Ascending aorta (tissue), 2 donors: ENCODE results near the gene SULF2. TPM values are rescaled to one million over a fixed set of nuclear protein-coding genes. Genes with fewer than 3 reads are reported as not detected.

ENCODE experiments used
- DNase-seq, 2 donors: peaks; one replicate each; pipeline ENCODE4 v3.0.0-alpha.2; 2019; ENCODE audit warnings: low spot score in 2 of 2
- H3K27ac ChIP-seq, 2 donors: fragments of 200-600 bp; sonication (generic); one replicate each; pipeline ENCODE4 v1.5.1; 2016 to 2017; ENCODE audit warnings: mild to moderate bottlenecking in 1 of 2
- H3K27me3 ChIP-seq: fragments of 200-600 bp; sonication (generic); one replicate; pipeline ENCODE4 v1.5.1; 2017
- H3K36me3 ChIP-seq, 2 donors: fragments of 200-600 bp; sonication (generic); one replicate each; pipeline ENCODE4 v1.5.1; 2016
- H3K4me1 ChIP-seq, 2 donors: fragments of 200-600 bp; sonication (generic); one replicate each; pipeline ENCODE4 v1.5.1; 2016 to 2017; ENCODE audit warnings: mild to moderate bottlenecking in 1 of 2
- H3K4me3 ChIP-seq, 2 donors: fragments of 200-600 bp; sonication (generic); one replicate each; pipeline ENCODE4 v1.5.1; 2016 to 2017; ENCODE audit warnings: mild to moderate bottlenecking in 1 of 2
- H3K9me3 ChIP-seq, 2 donors: fragments of 200-600 bp; sonication (generic); one replicate each; pipeline ENCODE4 v1.5.1; 2016
- CTCF ChIP-seq, 3 experiments: fragments of 200-600 bp in 2 of 3; fragments of 450-650 bp in 1 of 3; sonication (generic) in 2 of 3; IDR thresholded peaks; one replicate each; pipeline ENCODE4 v1.5.1; 2016 to 2019; ENCODE audit warnings: antibody characterized with exemption in 3 of 3, mild to moderate bottlenecking in 1 of 3, moderate library complexity in 1 of 3
- intact Hi-C: fragments of 100-400 bp; cut with DNase I; formaldehyde crosslinking; loops from one replicate; pipeline ENCODE4 v1.15.1; 2023
- total RNA-seq: library from RNA; depleted of rRNA; stranded (reverse); fragments of >200 nt; gene quantifications from one replicate; pipeline ENCODE4 v1.1.0, GENCODE V29; 2016

Gene SULF2
- total RNA-seq, 1 donor from 2014 or later: 194 TPM

- Histone ChIP-seq H3K27ac (no peak overlapping the region), H3K4me1 (no peaks in the 10 kb centered on the region), H3K27me3 (no peaks in the 10 kb centered on the region), H3K36me3 (peaks cover 33 to 41% of the 10 kb centered on the region in 2 donors), H3K9me3 (no peaks in the 10 kb centered on the region), H3K4me3 (no peak overlapping the region)
- TF ChIP-seq CTCF (IDR thresholded peaks at IDR 0.05): no peak
- intact Hi-C loops: no loop called here
- DNase-seq: no peak
These were observed 154.2 kb downstream of the SULF2 start for GRCh38 chr20:47631078-47631477.

GRCh38 chr20:47629907-47630306 lies 155.4 kb downstream of the SULF2 start:
- no peak overlapping the region for H3K4me3 ChIP-seq
- H3K27me3 ChIP-seq: no peaks in the 10 kb centered on the region
- no peak for TF ChIP-seq CTCF (IDR thresholded peaks at IDR 0.05)
- H3K27ac ChIP-seq: no peak overlapping the region
- intact Hi-C loops: no loop called here
- DNase-seq: no peak
- no peaks in the 10 kb centered on the region for H3K9me3 ChIP-seq
- peaks cover 31 to 33% of the 10 kb centered on the region in 2 donors for H3K36me3 ChIP-seq
- H3K4me1 ChIP-seq: no peaks in the 10 kb centered on the region

GRCh38 chr20:47627540-47627939 lies 157.7 kb downstream of the SULF2 start:
- Histone ChIP-seq H3K27ac (no peak overlapping the region), H3K4me1 (no peaks in the 10 kb centered on the region), H3K4me3 (no peak overlapping the region), H3K27me3 (no peaks in the 10 kb centered on the region), H3K36me3 (peaks cover 31% of the 10 kb centered on the region in 2 donors), H3K9me3 (no peaks in the 10 kb centered on the region)
- DNase-seq: no peak
- intact Hi-C loops: no loop called here
- no peak for TF ChIP-seq CTCF (IDR thresholded peaks at IDR 0.05)

GRCh38 chr20:47623206-47623605 lies 162.1 kb downstream of the SULF2 start:
- no peak overlapping the region for H3K27ac ChIP-seq
- intact Hi-C loops: loop anchor here (5.0 kb wide), 1 partner anchor 871 kb away; no protein-coding TSS in a partner anchor
- DNase-seq: no peak
- no peaks in the 10 kb centered on the region for H3K27me3 ChIP-seq
- no peak for TF ChIP-seq CTCF (IDR thresholded peaks at IDR 0.05)
- no peaks in the 10 kb centered on the region for H3K4me1 ChIP-seq
- H3K9me3 ChIP-seq: no peaks in the 10 kb centered on the region
- H3K4me3 ChIP-seq: no peak overlapping the region
- peaks cover 19 to 23% of the 10 kb centered on the region in 2 donors for H3K36me3 ChIP-seq

- no peak overlapping the region for H3K4me3 ChIP-seq
- peaks cover 16 to 18% of the 10 kb centered on the region in 2 donors for H3K36me3 ChIP-seq
- H3K4me1 ChIP-seq: no peaks in the 10 kb centered on the region
- H3K9me3 ChIP-seq: no peaks in the 10 kb centered on the region
- no peaks in the 10 kb centered on the region for H3K27me3 ChIP-seq
- intact Hi-C loops: loop anchor here (5.0 kb wide), 1 partner anchor 870 kb away; no protein-coding TSS in a partner anchor
- TF ChIP-seq CTCF (IDR thresholded peaks at IDR 0.05): no peak
- H3K27ac ChIP-seq: no peak overlapping the region
- DNase-seq: no peak
These were observed 163.1 kb downstream of the SULF2 start for GRCh38 chr20:47622118-47622665.
